MCF 10A (cell line): ENCODE measurements around the gene GNAL. TPM values are rescaled to one million over a fixed set of nuclear protein-coding genes. Genes with fewer than 3 reads are reported as not detected.

Experiments
- BruUV-seq: library from RNA; stranded (reverse); fragments of 400-500 nt; replicated peaks from 2 replicates; lab custom pipeline; 2021; lab: Mats Ljungman, UMichigan
- CTCF ChIA-PET: fragments of 300-600 bp; sonication (Branson Sonifier 250); formaldehyde crosslinking; extraction: SDS; loops from one replicate; lab custom pipeline; 2021; ENCODE audit warnings: antibody characterized with exemption, inconsistent platforms; lab: Yijun Ruan, JAX
- POLR2A ChIA-PET: fragments of 300-600, 350-650 bp; sonication (Branson Sonifier 250); formaldehyde crosslinking; extraction: SDS; loops from one replicate; lab custom pipeline; 2020; ENCODE audit warnings: antibody characterized with exemption, inconsistent platforms; lab: Yijun Ruan, JAX
- DNase-seq: peaks from one replicate; pipeline ENCODE4 v3.0.0-alpha.2; 2018; ENCODE audit not compliant: unreplicated experiment
- H3K27ac Mint-ChIP-seq: one replicate; pipeline ENCODE4 v1.8.0; 2022; ENCODE audit warnings: mild to moderate bottlenecking, low read depth, mixed read lengths; ENCODE audit not compliant: unreplicated experiment
- H3K27me3 Mint-ChIP-seq: one replicate; pipeline ENCODE4 v1.8.0; 2022; ENCODE audit warnings: mixed read lengths; ENCODE audit not compliant: insufficient read depth, unreplicated experiment
- H3K36me3 Mint-ChIP-seq: one replicate; pipeline ENCODE4 v1.8.0; 2022; ENCODE audit warnings: mild to moderate bottlenecking, moderate library complexity, mixed read lengths; ENCODE audit not compliant: insufficient read depth, unreplicated experiment
- H3K4me1 Mint-ChIP-seq: one replicate; pipeline ENCODE4 v1.8.0; 2022; ENCODE audit warnings: mixed read lengths; ENCODE audit not compliant: insufficient read depth, unreplicated experiment
- H3K4me3 Mint-ChIP-seq: one replicate; pipeline ENCODE4 v1.8.0; 2022; ENCODE audit warnings: mild to moderate bottlenecking, moderate library complexity, mixed read lengths; ENCODE audit not compliant: unreplicated experiment
- H3K9me3 Mint-ChIP-seq: one replicate; pipeline ENCODE4 v1.8.0; 2022; ENCODE audit warnings: mixed read lengths; ENCODE audit not compliant: unreplicated experiment
- intact Hi-C: fragments of 100-400 bp; cut with micrococcal nuclease; formaldehyde crosslinking; loops from 2 replicates; pipeline ENCODE4 v1.14.1; 2022
- total RNA-seq: library from RNA; stranded (reverse); gene quantifications from 2 replicates; pipeline ENCODE4 v1.2.3, GENCODE V29; 2022
- TF ChIP-seq, protein P1 (sequence below): fragments of 200-600 bp; IDR thresholded peaks from one replicate; pipeline ENCODE4 v1.8.0; 2022; ENCODE audit warnings: antibody characterized with exemption, mild to moderate bottlenecking; ENCODE audit not compliant: unreplicated experiment

GNAL gene
- total RNA-seq, 1 experiment from 2014 or later, result 1.6 TPM

DNA sequence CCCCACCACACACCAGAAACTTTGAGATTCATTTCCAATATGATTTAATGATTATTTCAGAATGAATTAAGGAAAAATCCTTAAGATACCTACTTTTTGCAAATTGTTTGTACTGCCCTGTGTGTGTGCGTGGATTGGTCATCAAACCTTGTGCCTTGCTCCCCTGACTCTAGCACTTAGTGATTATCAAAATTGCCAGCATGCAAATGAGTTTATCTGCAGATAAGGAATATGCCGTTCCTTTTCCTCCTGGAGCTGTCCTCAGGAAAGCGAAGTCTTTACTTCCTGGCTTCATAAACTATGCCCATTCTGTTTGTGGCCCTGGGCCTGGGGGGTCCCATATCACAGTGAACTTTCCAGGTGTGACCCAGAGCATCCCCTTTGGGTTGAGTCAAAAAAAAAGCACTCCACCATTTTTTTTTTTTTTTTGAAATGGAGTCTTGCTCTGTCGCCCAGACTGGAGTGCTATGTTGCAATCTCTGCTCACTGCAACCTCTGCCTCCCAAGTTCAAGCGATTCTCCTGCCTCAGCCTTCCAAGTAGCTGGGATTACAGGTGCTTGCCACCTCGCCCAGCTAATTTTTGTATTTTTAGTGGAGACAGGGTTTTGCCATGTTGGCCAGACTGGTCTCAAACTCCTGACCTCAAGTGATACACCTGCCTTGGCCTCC, 173.5 kb downstream of the GNAL start:
- ChIA-PET CTCF (interaction anchor here (0.6 to 0.9 kb wide), 3 partner anchors 10 to 189 kb away, joined by 3 to 4 read pairs (median 4); no protein-coding TSS in a partner anchor), POLR2A (no interaction called here)
- no peak for DNase-seq
- Mint-ChIP-seq H3K9me3 (no peaks in the 10 kb centered on the region), H3K4me1 (peaks cover 36% of the 10 kb centered on the region), H3K4me3 (no peak overlapping the region), H3K36me3 (no peaks in the 10 kb centered on the region), H3K27me3 (no peaks in the 10 kb centered on the region), H3K27ac (no peak overlapping the region)
- TF ChIP-seq, protein P1, sequence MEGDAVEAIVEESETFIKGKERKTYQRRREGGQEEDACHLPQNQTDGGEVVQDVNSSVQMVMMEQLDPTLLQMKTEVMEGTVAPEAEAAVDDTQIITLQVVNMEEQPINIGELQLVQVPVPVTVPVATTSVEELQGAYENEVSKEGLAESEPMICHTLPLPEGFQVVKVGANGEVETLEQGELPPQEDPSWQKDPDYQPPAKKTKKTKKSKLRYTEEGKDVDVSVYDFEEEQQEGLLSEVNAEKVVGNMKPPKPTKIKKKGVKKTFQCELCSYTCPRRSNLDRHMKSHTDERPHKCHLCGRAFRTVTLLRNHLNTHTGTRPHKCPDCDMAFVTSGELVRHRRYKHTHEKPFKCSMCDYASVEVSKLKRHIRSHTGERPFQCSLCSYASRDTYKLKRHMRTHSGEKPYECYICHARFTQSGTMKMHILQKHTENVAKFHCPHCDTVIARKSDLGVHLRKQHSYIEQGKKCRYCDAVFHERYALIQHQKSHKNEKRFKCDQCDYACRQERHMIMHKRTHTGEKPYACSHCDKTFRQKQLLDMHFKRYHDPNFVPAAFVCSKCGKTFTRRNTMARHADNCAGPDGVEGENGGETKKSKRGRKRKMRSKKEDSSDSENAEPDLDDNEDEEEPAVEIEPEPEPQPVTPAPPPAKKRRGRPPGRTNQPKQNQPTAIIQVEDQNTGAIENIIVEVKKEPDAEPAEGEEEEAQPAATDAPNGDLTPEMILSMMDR, result no peak
- BruUV-seq, result no TSS peak
- intact Hi-C loops, result no loop called here

DNA sequence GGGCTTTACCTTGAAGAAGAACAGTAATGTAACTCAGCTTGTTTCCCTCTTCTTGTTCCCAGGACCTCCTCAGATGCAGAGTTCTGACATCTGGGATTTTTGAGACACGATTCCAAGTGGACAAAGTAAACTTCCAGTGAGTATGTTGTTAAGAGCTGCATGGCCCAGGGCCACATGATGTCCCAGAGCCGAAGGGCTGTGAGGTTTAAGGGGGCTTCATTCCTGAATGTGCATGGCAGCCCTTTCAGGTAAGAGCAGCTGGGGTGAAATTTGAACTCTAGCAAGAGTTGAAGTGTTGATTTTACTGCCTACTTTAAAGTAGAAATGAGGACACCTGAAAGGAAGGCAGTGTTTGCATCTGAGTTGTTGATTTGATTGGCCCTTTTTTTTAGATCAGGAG, 175.4 kb downstream of the GNAL start:
- Mint-ChIP-seq H3K27ac (no peak overlapping the region), H3K4me1 (peaks cover 23% of the 10 kb centered on the region), H3K27me3 (no peaks in the 10 kb centered on the region), H3K4me3 (no peak overlapping the region), H3K9me3 (no peaks in the 10 kb centered on the region), H3K36me3 (no peaks in the 10 kb centered on the region)
- TF ChIP-seq, protein P1, result no peak
- intact Hi-C loops, result no loop called here
- no TSS peak for BruUV-seq
- CTCF ChIA-PET, result interaction anchor here (0.6 to 1.9 kb wide), 3 partner anchors 23 to 175 kb away, joined by 5 to 7 read pairs (median 5); no protein-coding TSS in a partner anchor
- DNase-seq, result no peak
- POLR2A ChIA-PET, result interaction anchor here (1.7 kb wide), 1 partner anchor 14 kb away, joined by 4 read pairs; no protein-coding TSS in a partner anchor

DNA sequence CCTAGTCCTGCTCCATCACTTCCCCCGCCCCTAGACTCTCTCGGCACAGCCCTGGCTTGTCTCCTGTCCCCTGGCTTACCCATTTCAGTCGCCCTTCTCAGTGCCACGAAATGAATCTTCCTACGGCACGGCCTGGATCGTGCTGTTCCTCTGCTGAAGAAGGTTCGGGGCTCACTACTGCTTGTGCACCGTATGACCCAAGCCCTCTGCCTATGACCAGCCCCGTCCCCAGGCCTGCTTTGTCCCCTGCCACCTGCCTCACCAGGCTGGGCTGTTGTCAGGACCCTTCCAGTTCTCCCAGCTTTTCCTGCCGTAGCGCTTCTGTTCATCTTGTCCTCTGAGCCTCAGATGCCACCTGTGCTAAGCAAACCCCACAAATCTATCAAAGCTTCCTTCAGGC, 176.0 kb downstream of the GNAL start:
- POLR2A ChIA-PET, result interaction anchor here (1.7 kb wide), 1 partner anchor 15 kb away, joined by 4 read pairs; no protein-coding TSS in a partner anchor
- intact Hi-C loops, result no loop called here
- BruUV-seq, result no TSS peak
- Mint-ChIP-seq H3K4me3 (no peak overlapping the region), H3K36me3 (no peaks in the 10 kb centered on the region), H3K4me1 (peaks cover 17% of the 10 kb centered on the region), H3K27ac (no peak overlapping the region), H3K9me3 (no peaks in the 10 kb centered on the region), H3K27me3 (no peaks in the 10 kb centered on the region)
- no peak for DNase-seq
- CTCF ChIA-PET, result interaction anchor here (1.1 to 1.9 kb wide), 3 partner anchors 130 to 174 kb away, joined by 4 to 7 read pairs (median 5); no protein-coding TSS in a partner anchor
- TF ChIP-seq, protein P1, result no peak

DNA sequence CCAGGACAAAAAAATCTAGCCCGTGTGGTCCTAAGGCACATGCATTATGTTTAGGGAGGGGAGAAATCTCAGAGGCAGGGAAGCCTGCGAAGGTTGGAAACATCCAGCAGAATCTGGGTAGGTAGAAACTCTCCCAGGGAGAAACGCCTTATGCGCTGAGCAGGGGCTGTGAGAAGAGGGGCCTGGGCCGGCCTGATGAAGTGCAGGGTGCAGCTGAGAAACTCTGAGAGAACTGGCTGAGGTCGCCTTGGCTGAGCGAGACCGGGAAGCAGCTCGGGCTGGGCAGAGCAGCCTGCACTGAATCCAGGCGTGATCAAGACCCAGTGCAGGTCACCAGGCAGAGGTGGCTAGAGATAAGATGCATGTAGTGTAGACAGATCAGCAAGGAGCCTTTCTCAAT, 177.3 kb downstream of the GNAL start:
- intact Hi-C loops, result no loop called here
- Mint-ChIP-seq H3K4me1 (peaks cover 7% of the 10 kb centered on the region), H3K4me3 (no peak overlapping the region), H3K27ac (no peak overlapping the region), H3K36me3 (no peaks in the 10 kb centered on the region), H3K27me3 (no peaks in the 10 kb centered on the region), H3K9me3 (no peaks in the 10 kb centered on the region)
- DNase-seq, result no peak
- ChIA-PET POLR2A (interaction anchor here (1.2 kb wide), 1 partner anchor 16 kb away, joined by 4 read pairs; no protein-coding TSS in a partner anchor), CTCF (no interaction called here)
- TF ChIP-seq, protein P1, result no peak
- no TSS peak for BruUV-seq
